Esophagus muscularis mucosa (tissue), 4 donors: Measurements from ENCODE around the gene RAB11FIP5.

ENCODE experiments used
- EP300 ChIP-seq: sonication (generic); formaldehyde crosslinking; IDR thresholded peaks from one replicate; pipeline ENCODE4 v1.6.1; 2017; ENCODE audit warnings: antibody characterized with exemption
- POLR2A ChIP-seq: fragments of 450-650 bp; IDR thresholded peaks from one replicate; pipeline ENCODE4 v1.6.1; 2017; ENCODE audit warnings: antibody characterized with exemption, moderate library complexity, mild to moderate bottlenecking, low read depth
- POLR2AphosphoS5 ChIP-seq, 2 donors: sonication (generic); formaldehyde crosslinking; IDR thresholded peaks; one replicate each; pipeline ENCODE4 v1.6.1; 2017; ENCODE audit warnings: antibody characterized with exemption in 2 of 2
- TF ChIP-seq, protein P1 (sequence below), 3 experiments: fragments of 200-600 bp in 2 of 3; fragments of 450-650 bp in 1 of 3; sonication (generic) in 2 of 3; IDR thresholded peaks; one replicate each; pipeline ENCODE4 v1.5.1; 2017 to 2019; ENCODE audit warnings: antibody characterized with exemption in 3 of 3, mild to moderate bottlenecking in 2 of 3, moderate library complexity in 1 of 3

DNA sequence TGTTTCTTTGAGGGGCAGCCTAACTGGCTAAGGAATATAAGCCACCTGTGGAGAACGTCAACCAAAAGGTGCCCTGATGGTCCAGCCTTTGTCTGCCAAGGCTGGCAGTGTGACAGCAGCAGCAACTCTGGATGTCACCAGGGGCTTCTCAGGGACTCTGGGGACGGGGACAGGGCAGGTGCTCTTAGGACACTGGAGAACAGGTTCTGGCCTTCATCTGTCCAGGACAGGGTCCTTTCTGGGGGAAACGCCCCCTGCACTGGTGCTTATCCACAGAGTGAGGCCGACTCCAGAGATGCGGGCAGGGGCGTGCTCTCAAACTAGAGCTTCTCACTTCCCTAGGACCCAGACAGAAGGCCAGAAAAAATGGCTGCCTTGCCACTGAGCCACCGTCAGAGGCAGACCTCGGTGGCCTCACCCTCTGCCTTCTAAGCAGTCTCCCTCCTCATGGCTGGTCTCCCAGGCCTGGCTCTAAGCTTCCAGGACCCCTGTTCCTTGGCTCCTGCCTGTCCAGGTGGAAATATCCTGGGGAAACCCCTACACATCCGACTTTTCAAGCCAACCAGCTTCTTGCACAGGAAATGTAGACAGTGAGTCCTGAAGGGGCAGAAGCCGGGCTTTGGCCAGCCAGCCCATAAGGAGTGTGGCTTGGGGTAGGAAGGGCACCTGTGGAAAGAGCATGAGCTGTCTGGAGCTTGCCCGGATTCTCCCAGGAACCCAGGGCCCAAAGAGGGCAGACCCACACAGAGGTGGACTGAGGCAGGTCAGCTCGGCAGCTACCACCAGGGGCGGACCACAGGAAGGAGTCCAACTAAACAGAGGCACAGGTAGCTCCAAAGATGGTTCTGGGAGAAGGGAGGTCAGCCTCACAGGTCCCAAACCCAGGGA is 30.0 kb downstream of the RAB11FIP5 start:
- TF ChIP-seq POLR2A (no peak), POLR2AphosphoS5 (IDR thresholded peaks at IDR 0.05) (no peak), EP300 (no peak)
- TF ChIP-seq, protein P1, sequence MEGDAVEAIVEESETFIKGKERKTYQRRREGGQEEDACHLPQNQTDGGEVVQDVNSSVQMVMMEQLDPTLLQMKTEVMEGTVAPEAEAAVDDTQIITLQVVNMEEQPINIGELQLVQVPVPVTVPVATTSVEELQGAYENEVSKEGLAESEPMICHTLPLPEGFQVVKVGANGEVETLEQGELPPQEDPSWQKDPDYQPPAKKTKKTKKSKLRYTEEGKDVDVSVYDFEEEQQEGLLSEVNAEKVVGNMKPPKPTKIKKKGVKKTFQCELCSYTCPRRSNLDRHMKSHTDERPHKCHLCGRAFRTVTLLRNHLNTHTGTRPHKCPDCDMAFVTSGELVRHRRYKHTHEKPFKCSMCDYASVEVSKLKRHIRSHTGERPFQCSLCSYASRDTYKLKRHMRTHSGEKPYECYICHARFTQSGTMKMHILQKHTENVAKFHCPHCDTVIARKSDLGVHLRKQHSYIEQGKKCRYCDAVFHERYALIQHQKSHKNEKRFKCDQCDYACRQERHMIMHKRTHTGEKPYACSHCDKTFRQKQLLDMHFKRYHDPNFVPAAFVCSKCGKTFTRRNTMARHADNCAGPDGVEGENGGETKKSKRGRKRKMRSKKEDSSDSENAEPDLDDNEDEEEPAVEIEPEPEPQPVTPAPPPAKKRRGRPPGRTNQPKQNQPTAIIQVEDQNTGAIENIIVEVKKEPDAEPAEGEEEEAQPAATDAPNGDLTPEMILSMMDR (IDR thresholded peaks at IDR 0.05) = no peak
